ENCODE data around the gene IRF2BPL. TPM values are rescaled to one million over a fixed set of nuclear protein-coding genes. Genes with fewer than 3 reads are reported as not detected.

Gene IRF2BPL
- total RNA-seq, 1 experiment from 2014 or later: 24.7 TPM

- no peak overlapping the region for H3K4me3 Mint-ChIP-seq (ENCODE audit: unreplicated experiment)
- H3K27me3 ChIP-seq (replicated peaks; ENCODE audit: control insufficient read depth, insufficient read depth, low read length): no peaks in the 10 kb centered on the region
- no peaks in the 10 kb centered on the region for H3K4me1 ChIP-seq
- no peak for TF ChIP-seq CTCF (IDR thresholded peaks at IDR 0.05; ENCODE audit: insufficient read depth in 1 of 2, low read depth in 1 of 2, low read length in 1 of 2, severe bottlenecking in 1 of 2, unreplicated experiment in 1 of 2)
- no peaks in the 10 kb centered on the region for H3K9me3 ChIP-seq
- no peaks in the 10 kb centered on the region for H3K27me3 Mint-ChIP-seq (ENCODE audit: insufficient read depth, unreplicated experiment)
- BruUV-seq (replicated peaks): no TSS peak
- H3K4me1 Mint-ChIP-seq (ENCODE audit: low read depth, unreplicated experiment): peaks cover 5% of the 10 kb centered on the region
- ChIA-PET POLR2A (interaction anchor here (0.6 kb wide), 1 partner anchor 50 kb away, joined by 4 read pairs; no protein-coding TSS in a partner anchor), CTCF (interaction anchor here (0.6 to 1.2 kb wide), 4 partner anchors 102 to 189 kb away, joined by 3 to 6 read pairs (median 4); no protein-coding TSS in a partner anchor)
- intact Hi-C loops (cut with micrococcal nuclease; ENCODE audit: unreplicated experiment): no loop called here
- H3K36me3 ChIP-seq (ENCODE audit: control insufficient read depth, insufficient read depth, low read length): no peaks in the 10 kb centered on the region
- H3K27ac Mint-ChIP-seq (ENCODE audit: unreplicated experiment): no peak overlapping the region
- H3K4me3 ChIP-seq (ENCODE audit: low read depth, low read length): no peak overlapping the region
- DNase-seq: no peak
- H3K9me3 Mint-ChIP-seq (ENCODE audit: unreplicated experiment): no peaks in the 10 kb centered on the region
- H3K36me3 Mint-ChIP-seq (ENCODE audit: insufficient read depth, unreplicated experiment): no peaks in the 10 kb centered on the region
Measured at GRCh38 chr14:77063571-77064171, 35.2 kb upstream of the IRF2BPL start.

GRCh38 chr14:77062261-77062660 is 33.8 kb upstream of the IRF2BPL start:
- Mint-ChIP-seq H3K27ac (ENCODE audit: unreplicated experiment) (no peak overlapping the region), H3K27me3 (ENCODE audit: insufficient read depth, unreplicated experiment) (no peaks in the 10 kb centered on the region), H3K4me3 (ENCODE audit: unreplicated experiment) (no peak overlapping the region), H3K36me3 (ENCODE audit: insufficient read depth, unreplicated experiment) (no peaks in the 10 kb centered on the region), H3K9me3 (ENCODE audit: unreplicated experiment) (no peaks in the 10 kb centered on the region), H3K4me1 (ENCODE audit: low read depth, unreplicated experiment) (peaks cover 5% of the 10 kb centered on the region)
- TF ChIP-seq CTCF (IDR thresholded peaks at IDR 0.05; ENCODE audit: insufficient read depth in 1 of 2, low read depth in 1 of 2, low read length in 1 of 2, severe bottlenecking in 1 of 2, unreplicated experiment in 1 of 2): no peak
- CTCF ChIA-PET: interaction anchor here (1.0 kb wide), 1 partner anchor 189 kb away, joined by 4 read pairs; no protein-coding TSS in a partner anchor
- H3K4me1 ChIP-seq: no peaks in the 10 kb centered on the region
- DNase-seq: no peak
- no peaks in the 10 kb centered on the region for H3K36me3 ChIP-seq (ENCODE audit: control insufficient read depth, insufficient read depth, low read length)
- no peaks in the 10 kb centered on the region for H3K27me3 ChIP-seq (replicated peaks; ENCODE audit: control insufficient read depth, insufficient read depth, low read length)
- H3K4me3 ChIP-seq (ENCODE audit: low read depth, low read length): no peak overlapping the region
- intact Hi-C loops (cut with micrococcal nuclease; ENCODE audit: unreplicated experiment): no loop called here
- BruUV-seq (replicated peaks): no TSS peak
- POLR2A ChIA-PET: no interaction called here
- no peaks in the 10 kb centered on the region for H3K9me3 ChIP-seq

- DNase-seq: no peak
- TF ChIP-seq CTCF (IDR thresholded peaks at IDR 0.05; ENCODE audit: insufficient read depth in 1 of 2, low read depth in 1 of 2, low read length in 1 of 2, severe bottlenecking in 1 of 2, unreplicated experiment in 1 of 2): no peak
- no peak overlapping the region for H3K4me3 ChIP-seq (ENCODE audit: low read depth, low read length)
- Mint-ChIP-seq H3K9me3 (ENCODE audit: unreplicated experiment) (no peaks in the 10 kb centered on the region), H3K4me3 (ENCODE audit: unreplicated experiment) (no peak overlapping the region), H3K27ac (ENCODE audit: unreplicated experiment) (no peak overlapping the region), H3K36me3 (ENCODE audit: insufficient read depth, unreplicated experiment) (no peaks in the 10 kb centered on the region), H3K4me1 (ENCODE audit: low read depth, unreplicated experiment) (peaks cover 5% of the 10 kb centered on the region), H3K27me3 (ENCODE audit: insufficient read depth, unreplicated experiment) (no peaks in the 10 kb centered on the region)
- H3K9me3 ChIP-seq: no peaks in the 10 kb centered on the region
- H3K27me3 ChIP-seq (replicated peaks; ENCODE audit: control insufficient read depth, insufficient read depth, low read length): no peaks in the 10 kb centered on the region
- ChIA-PET POLR2A (no interaction called here), CTCF (interaction anchor here (1.2 kb wide), 1 partner anchor 189 kb away, joined by 3 read pairs; no protein-coding TSS in a partner anchor)
- no TSS peak for BruUV-seq (replicated peaks)
- H3K36me3 ChIP-seq (ENCODE audit: control insufficient read depth, insufficient read depth, low read length): no peaks in the 10 kb centered on the region
- no peaks in the 10 kb centered on the region for H3K4me1 ChIP-seq
- intact Hi-C loops (cut with micrococcal nuclease; ENCODE audit: unreplicated experiment): no loop called here
Measured at GRCh38 chr14:77061630-77062257, 33.2 kb upstream of the IRF2BPL start.
